ENCODE data around the gene LPP. TPM values are rescaled to one million over a fixed set of nuclear protein-coding genes. Genes with fewer than 3 reads are reported as not detected.

LPP gene
- total RNA-seq, 1 experiment from 2014 or later: 148 TPM

- Histone ChIP-seq H3K27me3 (ENCODE audit: insufficient read depth, low read depth) (no peaks in the 10 kb centered on the region), H3K4me2 (no peak overlapping the region), H3K36me3 (ENCODE audit: low read depth) (no peaks in the 10 kb centered on the region), H4K20me1 (ENCODE audit: insufficient read depth) (no peaks in the 10 kb centered on the region), H3K79me2 (ENCODE audit: low read depth) (no peaks in the 10 kb centered on the region), H3K9me3 (ENCODE audit: insufficient read depth, low read depth) (no peaks in the 10 kb centered on the region; the same call in 1 of the 2 replicates), H3K4me3 (no peak overlapping the region), H3F3A (ENCODE audit: insufficient read depth, low read depth) (no peaks in the 10 kb centered on the region), H3K4me1 (replicated peaks; ENCODE audit: insufficient read depth) (no peaks in the 10 kb centered on the region), H2AFZ (no peak overlapping the region), H3K27ac (no peak overlapping the region), H3K9me2 (ENCODE audit: insufficient read depth) (peaks cover 3% of the 10 kb centered on the region; the same call in 1 of the 2 replicates)
- no peak for DNase-seq
- BruUV-seq (replicated peaks): no TSS peak
- intact Hi-C loops (cut with micrococcal nuclease; ENCODE audit: unreplicated experiment): no loop called here
- TF ChIP-seq CTCF (conservative IDR thresholded peaks at IDR 0.05): no peak
- TF ChIP-seq EZH2 (IDR thresholded peaks at IDR 0.05; ENCODE audit: low read depth): no peak
- ChIA-PET POLR2A (ENCODE audit: unreplicated experiment) (interaction anchor here (0.5 kb wide), 1 partner anchor 15 kb away, joined by 7 read pairs; no protein-coding TSS in a partner anchor), CTCF (no interaction called here)
Measured at GRCh38 chr3:188848947-188849346, 695.0 kb downstream of the LPP start.

DNA sequence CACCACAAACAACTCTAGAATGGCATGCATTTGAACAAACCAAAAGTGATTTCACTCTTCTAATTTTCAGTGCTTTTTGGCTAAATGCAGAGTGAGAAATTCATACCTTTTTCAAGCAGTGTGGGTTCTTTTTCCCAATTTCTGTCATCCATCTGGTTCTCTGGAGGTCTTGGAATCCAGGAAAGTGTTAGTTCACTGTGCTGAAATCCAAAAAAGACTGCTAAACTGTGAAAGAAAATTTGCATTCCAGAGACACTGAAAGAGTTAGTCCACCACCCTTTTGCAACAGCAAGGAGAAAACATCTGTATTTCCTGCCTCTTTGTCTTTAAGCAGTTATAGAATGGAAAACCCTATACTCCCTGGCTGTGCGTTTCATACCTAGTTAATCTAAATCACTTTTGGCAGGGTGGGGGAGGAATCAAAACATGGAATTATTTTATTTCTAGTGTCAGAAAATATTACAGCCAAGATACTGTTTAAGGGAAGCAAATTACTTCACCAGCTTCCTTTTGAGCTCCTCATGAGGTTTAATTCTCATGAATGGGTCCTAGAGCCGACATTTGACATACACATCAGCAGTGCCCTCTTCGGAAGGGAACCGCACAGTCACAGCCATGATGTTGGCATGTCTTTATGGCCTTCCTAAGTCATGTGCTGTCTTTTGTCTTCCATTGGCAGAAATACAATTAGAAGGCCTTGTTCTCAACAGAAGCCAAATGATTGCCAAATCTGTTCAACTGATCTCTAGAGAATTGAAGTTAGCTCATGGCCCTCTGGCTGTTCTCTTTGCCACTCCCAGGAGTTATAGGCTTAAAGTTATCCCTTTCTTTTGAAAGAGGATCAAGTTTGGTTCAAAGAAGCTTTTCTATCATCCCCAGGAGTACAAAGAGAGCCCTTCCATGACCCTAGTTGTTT, 700.2 kb downstream of the LPP start:
- ChIA-PET CTCF (no interaction called here), POLR2A (ENCODE audit: unreplicated experiment) (no interaction called here)
- no peaks in the 10 kb centered on the region for H3K4me1 ChIP-seq (replicated peaks; ENCODE audit: insufficient read depth)
- intact Hi-C loops (cut with micrococcal nuclease; ENCODE audit: unreplicated experiment): no loop called here
- H3K9me2 ChIP-seq (ENCODE audit: insufficient read depth): no peaks in the 10 kb centered on the region
- BruUV-seq (replicated peaks): no TSS peak
- no peaks in the 10 kb centered on the region for H3F3A ChIP-seq (ENCODE audit: insufficient read depth, low read depth)
- H2AFZ ChIP-seq: no peak overlapping the region
- TF ChIP-seq CTCF (conservative IDR thresholded peaks at IDR 0.05) (no peak), EZH2 (IDR thresholded peaks at IDR 0.05; ENCODE audit: low read depth) (no peak)
- H3K27ac ChIP-seq: no peak overlapping the region
- no peaks in the 10 kb centered on the region for H3K27me3 ChIP-seq (ENCODE audit: insufficient read depth, low read depth)
- no peaks in the 10 kb centered on the region for H3K9me3 ChIP-seq (ENCODE audit: insufficient read depth, low read depth)
- H3K79me2 ChIP-seq (ENCODE audit: low read depth): no peaks in the 10 kb centered on the region
- no peaks in the 10 kb centered on the region for H4K20me1 ChIP-seq (ENCODE audit: insufficient read depth)
- no peak overlapping the region for H3K4me3 ChIP-seq
- H3K4me2 ChIP-seq: no peak overlapping the region
- no peak for DNase-seq
- no peaks in the 10 kb centered on the region for H3K36me3 ChIP-seq (ENCODE audit: low read depth)

GRCh38 chr3:188854772-188855149, 700.8 kb downstream of the LPP start:
- Histone ChIP-seq H2AFZ (no peak overlapping the region), H3K4me2 (no peak overlapping the region), H3K4me3 (no peak overlapping the region), H4K20me1 (ENCODE audit: insufficient read depth) (no peaks in the 10 kb centered on the region), H3K36me3 (ENCODE audit: low read depth) (no peaks in the 10 kb centered on the region), H3F3A (ENCODE audit: insufficient read depth, low read depth) (no peaks in the 10 kb centered on the region), H3K9me2 (ENCODE audit: insufficient read depth) (no peaks in the 10 kb centered on the region), H3K27ac (no peak overlapping the region), H3K79me2 (ENCODE audit: low read depth) (no peaks in the 10 kb centered on the region), H3K4me1 (replicated peaks; ENCODE audit: insufficient read depth) (no peaks in the 10 kb centered on the region), H3K27me3 (ENCODE audit: insufficient read depth, low read depth) (no peaks in the 10 kb centered on the region), H3K9me3 (ENCODE audit: insufficient read depth, low read depth) (no peaks in the 10 kb centered on the region)
- no TSS peak for BruUV-seq (replicated peaks)
- DNase-seq: no peak
- intact Hi-C loops (cut with micrococcal nuclease; ENCODE audit: unreplicated experiment): no loop called here
- CTCF ChIA-PET: no interaction called here
- TF ChIP-seq CTCF (conservative IDR thresholded peaks at IDR 0.05) (no peak), EZH2 (IDR thresholded peaks at IDR 0.05; ENCODE audit: low read depth) (no peak)
- POLR2A ChIA-PET (ENCODE audit: unreplicated experiment): no interaction called here

Data from PC-9 (cell line).